T-cell (primary cell): ENCODE data around the gene PNLDC1. TPM values are rescaled to one million over a fixed set of nuclear protein-coding genes. Genes with fewer than 3 reads are reported as not detected.

Experiments used
- ATAC-seq, 4 experiments: fragments of 200-7000 bp in 3 of 4; fragments of 150-1000 bp in 1 of 4; cut with Tn5 transposase; replicated peaks in 1 of 4; 1 replicate in 3 of 4; 2 replicates in 1 of 4; pipeline ENCODE4 v1.10.0; 2021; ENCODE audit warnings: moderate library complexity in 3 of 4, mild to moderate bottlenecking in 2 of 4, moderate number of reproducible peaks in 1 of 4
- CTCF ChIA-PET, 2 donors: fragments of 300-600 bp; sonication (Branson Sonifier 250); formaldehyde crosslinking; loops; one replicate each; lab custom pipeline; 2022; ENCODE audit warnings: antibody characterized with exemption in 2 of 2; lab: Charles Lee
- POLR2A ChIA-PET, 2 donors: fragments of 300-600 bp; sonication (Branson Sonifier 250); formaldehyde crosslinking; loops; one replicate each; lab custom pipeline; 2022; ENCODE audit warnings: antibody characterized with exemption in 2 of 2; lab: Charles Lee
- DNase-seq, 35 experiments: peaks; one replicate each; pipeline versions ENCODE4 v3.0.0 to v3.0.0-alpha.2; 2013 to 2023
- H3K27ac ChIP-seq: one replicate; pipeline ENCODE4 v1.5.1; 2013; ENCODE audit warnings: low read length
- H3K27me3 ChIP-seq, 2 experiments: replicated peaks in 1 of 2; 1 replicate in 1 of 2; 2 replicates in 1 of 2; pipeline versions ENCODE4 v1.6.1 to v1.7.0; 2013; ENCODE audit warnings: low read length in 1 of 2, mixed read lengths in 1 of 2; ENCODE audit not compliant: control insufficient read depth in 2 of 2, insufficient read depth in 2 of 2; ENCODE audit errors: extremely low read depth in 1 of 2
- H3K36me3 ChIP-seq, 2 donors: 1 replicate in 1 of 2; 2 replicates in 1 of 2; pipeline versions ENCODE4 v1.6.1 to v1.7.0; 2013; ENCODE audit warnings: low read length in 1 of 2; ENCODE audit not compliant: control insufficient read depth in 2 of 2, insufficient read depth in 1 of 2; ENCODE audit errors: extremely low read depth in 1 of 2
- H3K4me1 ChIP-seq, 2 experiments: 1 replicate in 1 of 2; 2 replicates in 1 of 2; pipeline versions ENCODE4 v1.6.1 to v1.7.0; 2013; ENCODE audit warnings: low read length in 2 of 2, mixed read lengths in 1 of 2; ENCODE audit not compliant: insufficient read depth in 2 of 2, control insufficient read depth in 1 of 2; ENCODE audit errors: extremely low read depth in 1 of 2
- H3K4me3 ChIP-seq, 2 donors: 1 replicate in 1 of 2; 2 replicates in 1 of 2; pipeline versions ENCODE4 v1.5.1 to v1.7.0; 2013; ENCODE audit warnings: mild to moderate bottlenecking in 2 of 2, low read length in 1 of 2, moderate library complexity in 1 of 2; ENCODE audit not compliant: control insufficient read depth in 1 of 2; ENCODE audit errors: extremely low read depth in 1 of 2
- H3K9me3 ChIP-seq: 2 replicates; pipeline ENCODE4 v1.7.0; 2013
- H3K27ac Mint-ChIP-seq, 2 donors: one replicate each; pipeline ENCODE4 v1.8.0; 2020 to 2021; ENCODE audit warnings: mild to moderate bottlenecking in 2 of 2, mixed read lengths in 2 of 2
- H3K27me3 Mint-ChIP-seq, 2 donors: one replicate each; pipeline ENCODE4 v1.8.0; 2021 to 2022; ENCODE audit warnings: mixed read lengths in 2 of 2
- H3K36me3 Mint-ChIP-seq: one replicate; pipeline ENCODE4 v1.8.0; 2021; ENCODE audit warnings: mixed read lengths
- H3K4me1 Mint-ChIP-seq, 3 donors: one replicate each; pipeline ENCODE4 v1.8.0; 2020 to 2022; ENCODE audit warnings: mixed read lengths in 3 of 3, mild to moderate bottlenecking in 1 of 3
- H3K4me3 Mint-ChIP-seq, 3 donors: one replicate each; pipeline ENCODE4 v1.8.0; 2020 to 2022; ENCODE audit warnings: mild to moderate bottlenecking in 3 of 3, mixed read lengths in 3 of 3, moderate library complexity in 3 of 3
- H3K9me3 Mint-ChIP-seq, 3 donors: one replicate each; pipeline ENCODE4 v1.8.0; 2020 to 2022; ENCODE audit warnings: mixed read lengths in 3 of 3
- WGBS: methylation state at CpG from one replicate; pipeline ENCODE4 v1.1.5; 2013; ENCODE audit warnings: missing lambda C conversion rate; ENCODE audit not compliant: insufficient coverage; 5-methylcytosine and 5-hydroxymethylcytosine counted together
- total RNA-seq, 35 experiments: library from RNA in 6 of 35; stranded (reverse) in 6 of 35; fragments of 120-200 nt in 1 of 35; gene quantifications; one replicate each; pipeline versions ENCODE4 v1.2.1 to v1.2.4 and lab custom pipeline; 2013 to 2026

PNLDC1 gene
- total RNA-seq, 5 donors from 2014 or later (not counting 1 experiment from before 2014, with no cell fraction given), result 0.26 to 1.2 (median 0.46) TPM; not detected in 1

- DNase-seq (no peak), ATAC-seq (no peak)
- no peaks in the 10 kb centered on the region for H3K27me3 ChIP-seq
- ChIA-PET POLR2A (no interaction called here), CTCF (interaction anchor here in 1 of 2 donors (0.9 kb wide), 1 partner anchor 10 kb away, joined by 3 read pairs; no protein-coding TSS in a partner anchor)
- no peaks in the 10 kb centered on the region for H3K9me3 ChIP-seq
- Mint-ChIP-seq H3K36me3 (peaks cover 46% of the 10 kb centered on the region), H3K27ac (peak overlapping the region in 1 of 2 donors; percentile 12), H3K4me1 (peaks cover 9 to 14% (median 10%) of the 10 kb centered on the region in 3 donors), H3K27me3 (no peaks in the 10 kb centered on the region), H3K9me3 (no peaks in the 10 kb centered on the region), H3K4me3 (no peak overlapping the region)
- WGBS, result 97% methylated on average over 4 of the region's 7 CpGs
- H3K4me1 ChIP-seq, result no peaks in the 10 kb centered on the region
- H3K4me3 ChIP-seq, result no peak overlapping the region
- H3K27ac ChIP-seq, result no peak overlapping the region
- H3K36me3 ChIP-seq, result peaks cover 3 to 57% of the 10 kb centered on the region in 2 donors
Measured at GRCh38 chr6:159777240-159777904, 22.7 kb upstream of the PNLDC1 start.

- Mint-ChIP-seq H3K36me3 (peaks cover 53% of the 10 kb centered on the region), H3K27me3 (no peaks in the 10 kb centered on the region), H3K4me1 (peaks cover 17 to 22% (median 18%) of the 10 kb centered on the region in 3 donors), H3K27ac (peak overlapping the region in 1 of 2 donors; percentile 13), H3K9me3 (no peaks in the 10 kb centered on the region), H3K4me3 (no peak overlapping the region)
- no peaks in the 10 kb centered on the region for H3K4me1 ChIP-seq
- ChIA-PET CTCF (no interaction called here), POLR2A (interaction anchor here in 1 of 2 donors (0.6 kb wide), 1 partner anchor 204 kb away, joined by 3 read pairs; no protein-coding TSS in a partner anchor)
- no CpG with 5 or more reads among the region's 1 CpG for WGBS
- DNase-seq (no peak), ATAC-seq (no peak)
- peaks cover 5 to 62% of the 10 kb centered on the region in 2 donors for H3K36me3 ChIP-seq
- H3K4me3 ChIP-seq, result no peak overlapping the region
- no peaks in the 10 kb centered on the region for H3K27me3 ChIP-seq
- H3K9me3 ChIP-seq, result no peaks in the 10 kb centered on the region
- H3K27ac ChIP-seq, result no peak overlapping the region
Measured at GRCh38 chr6:159778131-159778530, 21.9 kb upstream of the PNLDC1 start.

GRCh38 chr6:159778542-159779103, 21.5 kb upstream of the PNLDC1 start:
- no peak overlapping the region for H3K4me3 ChIP-seq
- no peaks in the 10 kb centered on the region for H3K9me3 ChIP-seq
- no peak overlapping the region for H3K4me3 Mint-ChIP-seq
- ATAC-seq (no peak), DNase-seq (no peak)
- H3K4me1 Mint-ChIP-seq, result peaks cover 20 to 27% (median 20%) of the 10 kb centered on the region in 3 donors
- H3K36me3 Mint-ChIP-seq, result peaks cover 56% of the 10 kb centered on the region
- H3K27me3 Mint-ChIP-seq, result no peaks in the 10 kb centered on the region
- no peaks in the 10 kb centered on the region for H3K4me1 ChIP-seq
- H3K27me3 ChIP-seq, result no peaks in the 10 kb centered on the region
- ChIA-PET CTCF (no interaction called here), POLR2A (interaction anchor here (0.6 to 1.2 kb wide), 3 partner anchors 11 to 203 kb away, joined by 3 to 4 read pairs (median 3); partner anchors contain the start of gene SOD2 (in 1 of the 2))
- no peaks in the 10 kb centered on the region for H3K9me3 Mint-ChIP-seq
- WGBS, result no CpG with 5 or more reads among the region's 3 CpGs
- peaks cover 7 to 67% of the 10 kb centered on the region in 2 donors for H3K36me3 ChIP-seq
- no peak overlapping the region for H3K27ac ChIP-seq
- no peak overlapping the region for H3K27ac Mint-ChIP-seq

GRCh38 chr6:159788276-159788675, 11.8 kb upstream of the PNLDC1 start:
- WGBS, result 28% methylated on average over 4 of the region's 15 CpGs
- H3K27ac Mint-ChIP-seq, result peak overlapping the region; percentile 77 to 90
- POLR2A ChIA-PET, result interaction anchor here (0.6 to 1.8 kb wide), 2 partner anchors 14 to 55 kb away, joined by 3 to 5 read pairs; no protein-coding TSS in a partner anchor
- H3K4me3 Mint-ChIP-seq, result peak overlapping the region; percentile 96 to 99 (median 98)
- ATAC-seq (no peak), DNase-seq (peak in 6 of 35 experiments; percentile 1 to 27 (median 6))
- Histone ChIP-seq H3K27me3 (no peaks in the 10 kb centered on the region), H3K4me1 (peaks cover 25 to 31% of the 10 kb centered on the region in 2 experiments), H3K4me3 (peak overlapping the region; percentile 96), H3K27ac (peak overlapping the region; percentile 96), H3K36me3 (peaks cover under 1 to 55% of the 10 kb centered on the region in 2 donors), H3K9me3 (no peaks in the 10 kb centered on the region)
- CTCF ChIA-PET, result interaction anchor here (0.6 to 1.2 kb wide), 5 partner anchors 14 to 96 kb away, joined by 3 to 6 read pairs (median 4); partner anchors contain the start of genes SOD2 (in 1 of the 2) and WTAP (in 1 of the 2)
- peaks cover 44% of the 10 kb centered on the region for H3K36me3 Mint-ChIP-seq
- peaks cover 53 to 67% (median 63%) of the 10 kb centered on the region in 3 donors for H3K4me1 Mint-ChIP-seq
- H3K27me3 Mint-ChIP-seq, result no peaks in the 10 kb centered on the region
- H3K9me3 Mint-ChIP-seq, result no peaks in the 10 kb centered on the region

- H3K36me3 Mint-ChIP-seq, result peaks cover 42% of the 10 kb centered on the region
- H3K4me1 Mint-ChIP-seq, result peaks cover 48 to 66% (median 63%) of the 10 kb centered on the region in 3 donors
- ChIA-PET POLR2A (interaction anchor here (0.8 to 1.8 kb wide), 4 partner anchors 56 to 1703 kb away, joined by 4 to 14 read pairs (median 8); partner anchors contain the start of gene WTAP (in 2 of the 2)), CTCF (interaction anchor here (0.6 to 1.2 kb wide), 6 partner anchors 15 to 96 kb away, joined by 3 to 6 read pairs (median 4); partner anchors contain the start of genes SOD2 (in 1 of the 2) and WTAP (in 1 of the 2))
- no peaks in the 10 kb centered on the region for H3K9me3 ChIP-seq
- H3K27me3 ChIP-seq, result no peaks in the 10 kb centered on the region
- no peaks in the 10 kb centered on the region for H3K9me3 Mint-ChIP-seq
- under 1% methylated on average over 60 of the region's 60 CpGs for WGBS
- peak overlapping the region; percentile 96 to 99 (median 98) for H3K4me3 Mint-ChIP-seq
- H3K27ac Mint-ChIP-seq, result peak overlapping the region; percentile 77 to 90
- H3K27ac ChIP-seq, result peak overlapping the region; percentile 96
- H3K4me3 ChIP-seq, result peak overlapping the region; percentile 96
- no peaks in the 10 kb centered on the region for H3K27me3 Mint-ChIP-seq
- ATAC-seq, result no peak
- peaks cover 25 to 31% of the 10 kb centered on the region in 2 experiments for H3K4me1 ChIP-seq
- peaks cover 3 to 53% of the 10 kb centered on the region in 2 donors for H3K36me3 ChIP-seq
- peak in 18 of 35 experiments; percentile 3 to 39 (median 10) for DNase-seq
Measured at GRCh38 chr6:159788753-159789376, 11.2 kb upstream of the PNLDC1 start.
